PC-9 (cell line): ENCODE results near the gene TBC1D13. TPM values are rescaled to one million over a fixed set of nuclear protein-coding genes. Genes with fewer than 3 reads are reported as not detected.

Source experiments
- BruUV-seq: library from RNA; stranded (reverse); fragments of 400-500 nt; replicated peaks from 2 replicates; lab custom pipeline; 2021; lab: Mats Ljungman, UMichigan
- CTCF ChIA-PET: fragments of 300-600 bp; sonication (Branson Sonifier 250); formaldehyde crosslinking; loops from one replicate; lab custom pipeline; 2022; ENCODE audit warnings: antibody characterized with exemption; lab: Charles Lee
- POLR2A ChIA-PET: fragments of 300-600 bp; sonication (Branson Sonifier 250); formaldehyde crosslinking; loops from one replicate; lab custom pipeline; 2022; ENCODE audit warnings: antibody characterized with exemption; ENCODE audit not compliant: unreplicated experiment; lab: Charles Lee
- DNase-seq, 2 experiments: peaks; one replicate each; pipeline versions ENCODE4 v3.0.0 to v3.0.0-alpha.2; 2015 to 2022; ENCODE audit warnings: mixed read lengths in 1 of 2
- H2AFZ ChIP-seq: fragments of 200-600 bp; sonication (generic); 2 replicates; pipeline ENCODE4 v1.8.1; 2017; ENCODE audit warnings: antibody characterized with exemption
- H3F3A ChIP-seq: fragments of 200-600 bp; sonication (generic); 2 replicates; pipeline ENCODE4 v1.8.1; 2017; ENCODE audit warnings: antibody characterized with exemption, mild to moderate bottlenecking, low read depth; ENCODE audit not compliant: insufficient read depth
- H3K27ac ChIP-seq: fragments of 200-600 bp; sonication (generic); 2 replicates; pipeline ENCODE4 v1.6.1; 2016; ENCODE audit warnings: mixed run types
- H3K27me3 ChIP-seq: fragments of 200-600 bp; sonication (generic); 2 replicates; pipeline ENCODE4 v1.6.1; 2016; ENCODE audit warnings: low read depth, mixed run types; ENCODE audit not compliant: insufficient read depth
- H3K36me3 ChIP-seq: fragments of 200-600 bp; sonication (generic); 2 replicates; pipeline ENCODE4 v1.6.1; 2016; ENCODE audit warnings: low read depth, mixed run types
- H3K4me1 ChIP-seq: fragments of 200-600 bp; sonication (generic); replicated peaks from 2 replicates; pipeline ENCODE4 v1.6.1; 2016; ENCODE audit warnings: mixed run types; ENCODE audit not compliant: insufficient read depth
- H3K4me2 ChIP-seq: fragments of 200-600 bp; sonication (generic); 2 replicates; pipeline ENCODE4 v1.6.1; 2017; ENCODE audit warnings: mixed run types
- H3K4me3 ChIP-seq: fragments of 200-600 bp; sonication (generic); 2 replicates; pipeline ENCODE4 v1.6.1; 2016; ENCODE audit warnings: mixed run types
- H3K79me2 ChIP-seq: fragments of 200-600 bp; sonication (generic); 2 replicates; pipeline ENCODE4 v1.6.1; 2017; ENCODE audit warnings: low read depth, mixed run types
- H3K9me2 ChIP-seq: fragments of 200-600 bp; sonication (generic); 2 replicates; pipeline ENCODE4 v1.8.1; 2017; ENCODE audit warnings: mild to moderate bottlenecking; ENCODE audit not compliant: insufficient read depth
- H3K9me3 ChIP-seq: fragments of 200-600 bp; sonication (generic); 2 replicates; pipeline ENCODE4 v1.8.1; 2016; ENCODE audit warnings: low read depth; ENCODE audit not compliant: insufficient read depth
- H4K20me1 ChIP-seq: fragments of 200-600 bp; sonication (generic); 2 replicates; pipeline ENCODE4 v1.8.1; 2017; ENCODE audit not compliant: insufficient read depth
- EZH2 ChIP-seq: fragments of 200-600 bp; sonication (generic); IDR thresholded peaks from 2 replicates; pipeline ENCODE4 v1.8.0; 2017; ENCODE audit warnings: antibody characterized with exemption, low read depth
- intact Hi-C: fragments of 100-400 bp; cut with micrococcal nuclease; formaldehyde crosslinking; loops from one replicate; pipeline ENCODE4 v1.10.0; 2022; ENCODE audit not compliant: unreplicated experiment
- total RNA-seq: library from RNA; stranded (reverse); gene quantifications from 2 replicates; pipeline ENCODE4 v1.2.3, GENCODE V29; 2021
- TF ChIP-seq, protein P1 (sequence below): fragments of 200-600 bp; sonication (generic); conservative IDR thresholded peaks from 2 replicates; pipeline ENCODE4 v1.6.1; 2017; ENCODE audit warnings: mixed run types, antibody characterized with exemption, mild to moderate bottlenecking, moderate library complexity

Gene TBC1D13
- total RNA-seq, 1 experiment from 2014 or later = 41.9 TPM

DNA sequence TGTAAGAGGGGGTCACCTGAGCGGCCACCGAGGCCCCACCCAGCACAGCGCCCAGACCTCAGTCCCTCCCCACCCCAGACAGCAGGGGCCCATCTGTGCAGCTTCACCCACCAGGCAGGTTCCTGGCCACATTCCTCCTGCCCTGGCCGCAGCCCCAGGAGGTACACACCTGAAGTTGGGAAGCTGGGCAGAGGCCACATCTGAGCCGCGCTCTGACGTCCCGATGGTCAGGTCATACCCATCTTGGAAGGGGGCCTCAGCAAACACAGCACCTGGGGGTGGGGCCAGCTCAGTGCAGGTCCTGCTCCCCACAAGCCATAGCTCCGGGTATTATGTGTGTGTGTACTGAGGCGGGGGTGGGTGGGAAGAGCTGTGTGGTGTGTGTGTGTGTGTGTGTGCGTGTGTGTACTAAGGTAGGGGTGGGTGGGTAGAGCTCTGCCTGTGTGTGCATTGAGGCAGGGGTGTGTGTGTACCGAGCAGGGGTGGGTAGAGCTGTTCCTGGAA is 36.9 kb downstream of the TBC1D13 start:
- Histone ChIP-seq H2AFZ (no peak overlapping the region), H3K27ac (no peak overlapping the region), H3K4me1 (peaks cover 16% of the 10 kb centered on the region), H3K9me3 (no peaks in the 10 kb centered on the region), H3K27me3 (no peaks in the 10 kb centered on the region), H3K9me2 (no peaks in the 10 kb centered on the region), H3F3A (peaks cover 10% of the 10 kb centered on the region; the same call in 1 of the 2 replicates), H3K36me3 (no peaks in the 10 kb centered on the region; the same call in 1 of the 2 replicates), H3K4me3 (no peak overlapping the region), H3K4me2 (no peak overlapping the region), H3K79me2 (peaks cover 10% of the 10 kb centered on the region), H4K20me1 (peaks cover 5% of the 10 kb centered on the region; the same call in 1 of the 2 replicates)
- CTCF ChIA-PET = interaction anchor here (0.5 kb wide), 1 partner anchor 180 kb away, joined by 8 read pairs; no protein-coding TSS in a partner anchor
- no peak for TF ChIP-seq EZH2
- intact Hi-C loops = no loop called here
- DNase-seq = no peak
- POLR2A ChIA-PET = interaction anchor here (0.6 kb wide), 1 partner anchor 35 kb away, joined by 4 read pairs; no protein-coding TSS in a partner anchor
- no TSS peak for BruUV-seq

DNA sequence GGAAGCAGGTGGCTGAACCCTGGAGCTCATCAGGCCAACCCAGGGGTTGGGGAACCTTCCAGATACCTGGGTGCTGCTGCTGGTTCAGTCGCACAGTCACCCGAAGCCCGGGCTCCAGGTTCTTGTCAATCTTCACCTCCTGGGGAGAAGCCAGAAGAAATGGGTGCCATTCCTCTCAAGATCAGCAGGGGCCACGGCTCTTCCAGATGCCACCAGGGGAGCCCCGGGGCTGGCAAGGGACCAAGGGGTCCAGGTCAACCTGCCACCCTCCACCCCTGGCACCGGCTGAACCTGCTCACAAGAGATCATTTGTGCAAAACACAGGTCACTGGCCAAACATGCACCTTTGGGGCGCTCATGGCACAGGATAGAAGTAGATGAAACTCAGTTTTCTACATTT is 37.9 kb downstream of the TBC1D13 start:
- H3K79me2 ChIP-seq = peaks cover 13% of the 10 kb centered on the region
- H3K9me2 ChIP-seq = no peaks in the 10 kb centered on the region
- H3K27ac ChIP-seq = no peak overlapping the region
- no peak for DNase-seq
- POLR2A ChIA-PET = no interaction called here
- H3K36me3 ChIP-seq = no peaks in the 10 kb centered on the region; the same call in 1 of the 2 replicates
- no peak overlapping the region for H3K4me2 ChIP-seq
- no peaks in the 10 kb centered on the region for H3K9me3 ChIP-seq
- CTCF ChIA-PET = interaction anchor here (0.6 kb wide), 1 partner anchor 478 kb away, joined by 3 read pairs; no protein-coding TSS in a partner anchor
- peaks cover 5% of the 10 kb centered on the region; the same call in 1 of the 2 replicates for H4K20me1 ChIP-seq
- no peaks in the 10 kb centered on the region for H3K27me3 ChIP-seq
- H3K4me3 ChIP-seq = no peak overlapping the region
- intact Hi-C loops = no loop called here
- H3F3A ChIP-seq = peaks cover 11% of the 10 kb centered on the region; the same call in 1 of the 2 replicates
- TF ChIP-seq EZH2 = no peak
- TF ChIP-seq, protein P1, sequence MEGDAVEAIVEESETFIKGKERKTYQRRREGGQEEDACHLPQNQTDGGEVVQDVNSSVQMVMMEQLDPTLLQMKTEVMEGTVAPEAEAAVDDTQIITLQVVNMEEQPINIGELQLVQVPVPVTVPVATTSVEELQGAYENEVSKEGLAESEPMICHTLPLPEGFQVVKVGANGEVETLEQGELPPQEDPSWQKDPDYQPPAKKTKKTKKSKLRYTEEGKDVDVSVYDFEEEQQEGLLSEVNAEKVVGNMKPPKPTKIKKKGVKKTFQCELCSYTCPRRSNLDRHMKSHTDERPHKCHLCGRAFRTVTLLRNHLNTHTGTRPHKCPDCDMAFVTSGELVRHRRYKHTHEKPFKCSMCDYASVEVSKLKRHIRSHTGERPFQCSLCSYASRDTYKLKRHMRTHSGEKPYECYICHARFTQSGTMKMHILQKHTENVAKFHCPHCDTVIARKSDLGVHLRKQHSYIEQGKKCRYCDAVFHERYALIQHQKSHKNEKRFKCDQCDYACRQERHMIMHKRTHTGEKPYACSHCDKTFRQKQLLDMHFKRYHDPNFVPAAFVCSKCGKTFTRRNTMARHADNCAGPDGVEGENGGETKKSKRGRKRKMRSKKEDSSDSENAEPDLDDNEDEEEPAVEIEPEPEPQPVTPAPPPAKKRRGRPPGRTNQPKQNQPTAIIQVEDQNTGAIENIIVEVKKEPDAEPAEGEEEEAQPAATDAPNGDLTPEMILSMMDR = no peak
- BruUV-seq = no TSS peak
- H2AFZ ChIP-seq = no peak overlapping the region
- peaks cover 9% of the 10 kb centered on the region for H3K4me1 ChIP-seq

DNA sequence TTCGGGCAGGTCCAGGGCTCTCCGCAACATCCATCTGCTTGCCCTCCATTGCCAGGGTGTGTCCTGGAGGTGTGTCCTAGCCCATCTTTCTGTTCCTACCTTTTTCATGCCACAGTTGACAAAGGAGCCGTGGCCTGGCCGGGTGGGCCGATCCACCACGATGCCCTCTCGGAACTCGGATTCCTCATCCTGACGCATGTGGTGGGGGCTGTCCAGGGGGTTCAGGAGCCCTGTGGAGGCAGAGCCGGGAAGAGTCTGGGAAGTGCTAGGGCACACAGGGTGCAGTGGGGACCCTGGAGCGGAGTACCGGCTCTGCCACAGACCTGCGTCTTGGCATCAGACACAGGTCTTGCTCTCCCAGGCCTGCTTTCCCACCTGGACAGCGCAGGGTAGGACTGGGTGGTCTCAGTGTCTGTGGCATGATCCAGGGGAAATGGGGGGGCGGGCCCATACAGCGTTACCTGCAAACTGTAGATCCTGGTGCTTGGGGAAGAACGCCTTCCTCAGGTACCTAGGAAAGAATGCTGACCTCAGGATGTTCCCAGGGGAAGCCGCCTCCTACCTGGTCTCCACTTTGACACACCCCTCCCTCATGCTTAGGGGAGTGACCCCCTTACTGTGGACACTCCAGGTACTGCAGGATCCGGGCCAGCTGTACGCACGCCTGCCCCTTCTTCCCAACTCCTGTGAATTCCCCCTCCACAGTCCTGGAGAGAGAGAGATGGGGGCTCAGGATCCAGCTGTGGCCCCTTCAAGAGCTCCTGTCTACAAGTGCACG is 39.1 kb downstream of the TBC1D13 start:
- ChIA-PET CTCF (no interaction called here), POLR2A (interaction anchor here (0.6 kb wide), 1 partner anchor 259 kb away, joined by 3 read pairs; no protein-coding TSS in a partner anchor)
- Histone ChIP-seq H2AFZ (no peak overlapping the region), H3F3A (peaks cover 21% of the 10 kb centered on the region; the same call in 1 of the 2 replicates), H3K79me2 (peaks cover 13% of the 10 kb centered on the region), H3K9me2 (no peaks in the 10 kb centered on the region), H3K36me3 (no peaks in the 10 kb centered on the region; the same call in 1 of the 2 replicates), H3K27ac (no peak overlapping the region), H3K27me3 (no peaks in the 10 kb centered on the region), H3K4me2 (no peak overlapping the region), H3K9me3 (no peaks in the 10 kb centered on the region), H3K4me3 (no peak overlapping the region), H3K4me1 (peaks cover 9% of the 10 kb centered on the region), H4K20me1 (no peaks in the 10 kb centered on the region)
- DNase-seq = no peak
- TF ChIP-seq, protein P1 = no peak
- TF ChIP-seq EZH2 = no peak
- no TSS peak for BruUV-seq
- intact Hi-C loops = no loop called here
